Gastrocnemius medialis (tissue), 4 donors: ENCODE data around the gene SLC44A1. TPM values are rescaled to one million over a fixed set of nuclear protein-coding genes. Genes with fewer than 3 reads are reported as not detected.

ENCODE experiments used
- ATAC-seq, 2 donors: fragments of 150-250 bp; one replicate each; pipeline ENCODE4 v1.9.1; 2016
- DNase-seq, 2 donors: peaks; one replicate each; pipeline ENCODE4 v3.0.0-alpha.2; 2019
- H3K27ac ChIP-seq, 4 donors: fragments of 200-600 bp; sonication (generic); 1 replicate in 1 of 4; 2 replicates in 3 of 4; pipeline ENCODE4 v1.5.1; 2016 to 2018; ENCODE audit warnings: mild to moderate bottlenecking in 2 of 4, moderate library complexity in 1 of 4
- H3K27me3 ChIP-seq, 3 donors: fragments of 200-600 bp; sonication (generic) in 2 of 3; 1 replicate in 1 of 3; 2 replicates in 2 of 3; pipeline versions ENCODE4 v1.5.1 to v1.6.0; 2016 to 2019; ENCODE audit warnings: mild to moderate bottlenecking in 1 of 3, moderate library complexity in 1 of 3
- H3K36me3 ChIP-seq, 2 donors: fragments of 200-600 bp; sonication (generic) in 1 of 2; one replicate each; pipeline ENCODE4 v1.5.1; 2017 to 2018
- H3K4me1 ChIP-seq, 2 donors: fragments of 200-600 bp; sonication (generic) in 1 of 2; one replicate each; pipeline ENCODE4 v1.5.1; 2016 to 2017; ENCODE audit warnings: mild to moderate bottlenecking in 2 of 2
- H3K4me3 ChIP-seq, 4 donors: fragments of 200-600 bp; sonication (generic) in 3 of 4; 1 replicate in 1 of 4; 2 replicates in 3 of 4; pipeline ENCODE4 v1.5.1; 2016 to 2019; ENCODE audit warnings: mild to moderate bottlenecking in 2 of 4
- H3K9me3 ChIP-seq, 3 donors: fragments of 200-600 bp; sonication (generic) in 2 of 3; 1 replicate in 1 of 3; 2 replicates in 2 of 3; pipeline ENCODE4 v1.5.1; 2016 to 2019
- CTCF ChIP-seq, 5 experiments: fragments of 450-650 bp in 3 of 5; fragments of 200-600 bp in 2 of 5; sonication (generic) in 2 of 5; IDR thresholded peaks in 4 of 5; conservative IDR thresholded peaks in 1 of 5; 1 replicate in 4 of 5; 2 replicates in 1 of 5; pipeline ENCODE4 v1.5.1; 2016 to 2019; ENCODE audit warnings: antibody characterized with exemption in 5 of 5, mild to moderate bottlenecking in 3 of 5, moderate library complexity in 3 of 5
- POLR2A ChIP-seq, 2 donors: fragments of 450-650 bp; IDR thresholded peaks; one replicate each; pipeline ENCODE4 v1.6.1; 2017; ENCODE audit warnings: antibody characterized with exemption in 2 of 2, mild to moderate bottlenecking in 2 of 2, moderate library complexity in 2 of 2
- in situ Hi-C, 4 donors: fragments of 200-750 bp; cut with MboI; loops; one replicate each; pipeline versions ENCODE4 v1.15.0 to v1.8.0; 2017; ENCODE audit warnings: low sequenced_read_pairs in 4 of 4
- intact Hi-C: fragments of 100-400 bp; cut with DNase I; formaldehyde crosslinking; loops from one replicate; pipeline ENCODE4 v1.15.1; 2023; ENCODE audit warnings: low total_unique reads
- total RNA-seq, 4 donors: library from RNA; depleted of rRNA; stranded (reverse); fragments of >200 nt; gene quantifications; one replicate each; pipeline versions ENCODE4 v1.1.0 to v1.2.3, GENCODE V29; 2016

SLC44A1 gene
- total RNA-seq, 4 donors from 2014 or later = 5.4 to 15.9 (median 11.3) TPM

- intact Hi-C loops = no loop called here
- in situ Hi-C loops = no loop called here
- ATAC-seq (no peak), DNase-seq (no peak)
- no peak for TF ChIP-seq CTCF (IDR thresholded peaks at IDR 0.05 in 4 of 5, conservative IDR thresholded peaks at IDR 0.05 in 1 of 5)
- no peak for TF ChIP-seq POLR2A (IDR thresholded peaks at IDR 0.05)
- Histone ChIP-seq H3K9me3 (no peaks in the 10 kb centered on the region), H3K4me3 (no peak overlapping the region), H3K27ac (no peak overlapping the region), H3K36me3 (no peaks in the 10 kb centered on the region), H3K4me1 (peaks cover 0 to 3% of the 10 kb centered on the region in 2 donors), H3K27me3 (no peaks in the 10 kb centered on the region)
These were observed 29.3 kb downstream of the SLC44A1 start for GRCh38 chr9:105273731-105274130.

- intact Hi-C loops = no loop called here
- in situ Hi-C loops = loop anchor here in 1 of 4 donors (25.0 kb wide), 1 partner anchor 112 kb away; no protein-coding TSS in a partner anchor
- ATAC-seq = no peak
- Histone ChIP-seq H3K27ac (no peak overlapping the region), H3K4me1 (peaks cover 0 to 3% of the 10 kb centered on the region in 2 donors), H3K4me3 (no peak overlapping the region), H3K27me3 (no peaks in the 10 kb centered on the region), H3K9me3 (no peaks in the 10 kb centered on the region), H3K36me3 (no peaks in the 10 kb centered on the region)
- DNase-seq = no peak
- TF ChIP-seq POLR2A (IDR thresholded peaks at IDR 0.05) = no peak
- TF ChIP-seq CTCF (IDR thresholded peaks at IDR 0.05 in 4 of 5, conservative IDR thresholded peaks at IDR 0.05 in 1 of 5) = no peak
These were observed 30.7 kb downstream of the SLC44A1 start for GRCh38 chr9:105275111-105275510.

- no peak for ATAC-seq
- Histone ChIP-seq H3K27me3 (no peaks in the 10 kb centered on the region), H3K27ac (no peak overlapping the region), H3K4me3 (no peak overlapping the region), H3K4me1 (peaks cover 0 to 3% of the 10 kb centered on the region in 2 donors), H3K36me3 (no peaks in the 10 kb centered on the region), H3K9me3 (no peaks in the 10 kb centered on the region)
- no peak for TF ChIP-seq POLR2A (IDR thresholded peaks at IDR 0.05)
- no peak for TF ChIP-seq CTCF (IDR thresholded peaks at IDR 0.05 in 4 of 5, conservative IDR thresholded peaks at IDR 0.05 in 1 of 5)
- in situ Hi-C loops (loop anchor here in 1 of 4 donors (25.0 kb wide), 1 partner anchor 111 kb away; no protein-coding TSS in a partner anchor), intact Hi-C loops (no loop called here)
- DNase-seq = no peak
These were observed 31.5 kb downstream of the SLC44A1 start for GRCh38 chr9:105275938-105276337.

GRCh38 chr9:105278751-105279150, 34.3 kb downstream of the SLC44A1 start:
- Histone ChIP-seq H3K36me3 (no peaks in the 10 kb centered on the region), H3K9me3 (no peaks in the 10 kb centered on the region), H3K27me3 (no peaks in the 10 kb centered on the region), H3K4me1 (no peaks in the 10 kb centered on the region), H3K27ac (no peak overlapping the region), H3K4me3 (no peak overlapping the region)
- TF ChIP-seq CTCF (IDR thresholded peaks at IDR 0.05 in 4 of 5, conservative IDR thresholded peaks at IDR 0.05 in 1 of 5) (no peak), POLR2A (IDR thresholded peaks at IDR 0.05) (no peak)
- intact Hi-C loops = no loop called here
- no peak for DNase-seq
- in situ Hi-C loops = loop anchor here in 1 of 4 donors (25.0 kb wide), 1 partner anchor 109 kb away; no protein-coding TSS in a partner anchor
- no peak for ATAC-seq

- Histone ChIP-seq H3K36me3 (no peaks in the 10 kb centered on the region), H3K27me3 (no peaks in the 10 kb centered on the region), H3K27ac (no peak overlapping the region), H3K4me1 (no peaks in the 10 kb centered on the region), H3K9me3 (no peaks in the 10 kb centered on the region), H3K4me3 (no peak overlapping the region)
- TF ChIP-seq POLR2A (IDR thresholded peaks at IDR 0.05) (no peak), CTCF (IDR thresholded peaks at IDR 0.05 in 4 of 5, conservative IDR thresholded peaks at IDR 0.05 in 1 of 5) (no peak)
- intact Hi-C loops (no loop called here), in situ Hi-C loops (loop anchor here in 1 of 4 donors (25.0 kb wide), 1 partner anchor 107 kb away; no protein-coding TSS in a partner anchor)
- DNase-seq = no peak
- no peak for ATAC-seq
These were observed 36.2 kb downstream of the SLC44A1 start for GRCh38 chr9:105280691-105281090.
